ENCODE data around the gene SMARCAL1. TPM values are rescaled to one million over a fixed set of nuclear protein-coding genes. Genes with fewer than 3 reads are reported as not detected.

Gene SMARCAL1
- total RNA-seq, 1 donor from 2014 or later: 12.6 TPM

GRCh38 chr2:216392018-216392562 lies 20.2 kb upstream of the SMARCAL1 start:
- no peak for FAIRE-seq
- DNase-seq (ENCODE audit: low spot score in 2 of 2): no peak

- no peak for DNase-seq (ENCODE audit: low spot score in 2 of 2)
- FAIRE-seq: no peak
These were observed 19.1 kb upstream of the SMARCAL1 start for GRCh38 chr2:216392945-216393840.

- no peak for DNase-seq (ENCODE audit: low spot score in 2 of 2)
- FAIRE-seq: no peak
These were observed 17.4 kb upstream of the SMARCAL1 start for GRCh38 chr2:216394881-216395280.

- DNase-seq (ENCODE audit: low spot score in 2 of 2) (no peak), FAIRE-seq (no peak)
These were observed 12.7 kb upstream of the SMARCAL1 start for GRCh38 chr2:216399621-216400020.

- no peak for FAIRE-seq
- no peak for DNase-seq (ENCODE audit: low spot score in 2 of 2)
These were observed 9.5 kb upstream of the SMARCAL1 start for GRCh38 chr2:216402751-216403150.

- FAIRE-seq (no peak), DNase-seq (ENCODE audit: low spot score in 2 of 2) (no peak)
These were observed 8.2 kb upstream of the SMARCAL1 start for GRCh38 chr2:216404010-216404618.

GRCh38 chr2:216405588-216405987 lies 6.7 kb upstream of the SMARCAL1 start:
- DNase-seq (ENCODE audit: low spot score in 2 of 2): no peak
- FAIRE-seq: no peak

GRCh38 chr2:216406826-216407225 lies 5.5 kb upstream of the SMARCAL1 start:
- DNase-seq (ENCODE audit: low spot score in 2 of 2) (no peak), FAIRE-seq (no peak)

- DNase-seq (ENCODE audit: low spot score in 2 of 2): no peak
- no peak for FAIRE-seq
These were observed 3.6 kb upstream of the SMARCAL1 start for GRCh38 chr2:216408426-216409290.

GRCh38 chr2:216410550-216410949 lies 1.7 kb upstream of the SMARCAL1 start:
- DNase-seq (ENCODE audit: low spot score in 2 of 2) (no peak), FAIRE-seq (no peak)

- no peak for FAIRE-seq
These were observed 1.6 kb downstream of the SMARCAL1 start for GRCh38 chr2:216413882-216414281.

GRCh38 chr2:216414772-216415319 lies 2.6 kb downstream of the SMARCAL1 start:
- DNase-seq (ENCODE audit: low spot score in 2 of 2): no peak
- FAIRE-seq: no peak

More at GRCh38 chr2:216413882-216414281, 1.6 kb downstream of the SMARCAL1 start:
- no peak for DNase-seq (ENCODE audit: low spot score in 2 of 2)

GRCh38 chr2:216415541-216415940 lies 3.3 kb downstream of the SMARCAL1 start:
- no peak for DNase-seq (ENCODE audit: low spot score in 2 of 2)
- no peak for FAIRE-seq

- DNase-seq (ENCODE audit: low spot score in 2 of 2) (no peak), FAIRE-seq (no peak)
These were observed 4.5 kb downstream of the SMARCAL1 start for GRCh38 chr2:216416571-216417307.

GRCh38 chr2:216418981-216419380 lies 6.7 kb downstream of the SMARCAL1 start:
- DNase-seq (ENCODE audit: low spot score in 2 of 2) (no peak), FAIRE-seq (no peak)

GRCh38 chr2:216420367-216421101 lies 8.2 kb downstream of the SMARCAL1 start:
- no peak for FAIRE-seq

GRCh38 chr2:216423071-216423470 lies 10.8 kb downstream of the SMARCAL1 start:
- FAIRE-seq (no peak), DNase-seq (ENCODE audit: low spot score in 2 of 2) (no peak)

More at GRCh38 chr2:216420367-216421101, 8.2 kb downstream of the SMARCAL1 start:
- no peak for DNase-seq (ENCODE audit: low spot score in 2 of 2)

GRCh38 chr2:216424274-216424673 lies 12.0 kb downstream of the SMARCAL1 start:
- FAIRE-seq (no peak), DNase-seq (ENCODE audit: low spot score in 2 of 2) (no peak)
